Activated CD8-positive, alpha-beta T cell treated with anti-CD3 and anti-CD28 coated beads for 36 hours (primary cell): Measurements from ENCODE around the gene SLC6A1. TPM values are rescaled to one million over a fixed set of nuclear protein-coding genes. Genes with fewer than 3 reads are reported as not detected.

Source experiments
- ATAC-seq: fragments of 200-7000 bp; cut with Tn5 transposase; one replicate; pipeline ENCODE4 v1.10.0; 2021; ENCODE audit warnings: mild to moderate bottlenecking, moderate library complexity
- CTCF ChIA-PET: fragments of 350-600 bp; sonication (Branson Sonifier 250); formaldehyde crosslinking; loops from one replicate; lab custom pipeline; 2021; ENCODE audit warnings: antibody characterized with exemption; lab: Charles Lee
- POLR2A ChIA-PET: fragments of 350-600 bp; sonication (Branson Sonifier 250); formaldehyde crosslinking; loops from one replicate; lab custom pipeline; 2021; ENCODE audit warnings: antibody characterized with exemption; lab: Charles Lee
- DNase-seq: peaks from one replicate; pipeline ENCODE4 v3.0.0-alpha.2; 2020
- H3K27ac Mint-ChIP-seq: one replicate; pipeline ENCODE4 v1.8.0; 2021; ENCODE audit warnings: mild to moderate bottlenecking, mixed read lengths
- H3K27me3 Mint-ChIP-seq: one replicate; pipeline ENCODE4 v1.8.0; 2021; ENCODE audit warnings: mixed read lengths
- H3K36me3 Mint-ChIP-seq: one replicate; pipeline ENCODE4 v1.8.0; 2021; ENCODE audit warnings: low read depth, mixed read lengths
- H3K4me1 Mint-ChIP-seq: one replicate; pipeline ENCODE4 v1.8.0; 2021; ENCODE audit warnings: low read depth, mixed read lengths
- H3K4me3 Mint-ChIP-seq: one replicate; pipeline ENCODE4 v1.8.0; 2021; ENCODE audit warnings: mild to moderate bottlenecking, moderate library complexity, mixed read lengths
- H3K9me3 Mint-ChIP-seq: one replicate; pipeline ENCODE4 v1.8.0; 2021; ENCODE audit warnings: mixed read lengths
- CTCF ChIP-seq: fragments of 200-600 bp; IDR thresholded peaks from one replicate; pipeline ENCODE4 v1.8.0; 2022; ENCODE audit warnings: antibody characterized with exemption, mild to moderate bottlenecking
- intact Hi-C: fragments of 100-400 bp; cut with micrococcal nuclease; formaldehyde crosslinking; loops from one replicate; pipeline ENCODE4 v1.10.0; 2022
- total RNA-seq, 2 experiments: library from RNA; stranded (reverse); gene quantifications; one replicate each; pipeline ENCODE4 v1.2.3, GENCODE V29; 2021

The SLC6A1 gene
- total RNA-seq, 2 experiments from 2014 or later: not detected

- ChIA-PET POLR2A (interaction anchor here (0.6 kb wide), 1 partner anchor 11 kb away, joined by 3 read pairs; no protein-coding TSS in a partner anchor), CTCF (interaction anchor here (0.9 kb wide), 1 partner anchor 113 kb away, joined by 3 read pairs; no protein-coding TSS in a partner anchor)
- no peaks in the 10 kb centered on the region for H3K9me3 Mint-ChIP-seq
- DNase-seq: no peak
- peaks cover 8% of the 10 kb centered on the region for H3K27me3 Mint-ChIP-seq
- H3K27ac Mint-ChIP-seq: no peak overlapping the region
- H3K36me3 Mint-ChIP-seq: no peaks in the 10 kb centered on the region
- ATAC-seq: no peak
- TF ChIP-seq CTCF: no peak
- H3K4me3 Mint-ChIP-seq: no peak overlapping the region
- intact Hi-C loops: no loop called here
- no peaks in the 10 kb centered on the region for H3K4me1 Mint-ChIP-seq
These were observed 44.2 kb upstream of the SLC6A1 start for GRCh38 chr3:10948326-10948725.

GRCh38 chr3:10949197-10949596, 43.4 kb upstream of the SLC6A1 start:
- TF ChIP-seq CTCF: no peak
- Mint-ChIP-seq H3K27me3 (peaks cover 8% of the 10 kb centered on the region), H3K4me3 (no peak overlapping the region), H3K9me3 (no peaks in the 10 kb centered on the region), H3K4me1 (no peaks in the 10 kb centered on the region), H3K27ac (no peak overlapping the region), H3K36me3 (no peaks in the 10 kb centered on the region)
- DNase-seq (no peak), ATAC-seq (no peak)
- ChIA-PET POLR2A (interaction anchor here (0.6 kb wide), 1 partner anchor 10 kb away, joined by 3 read pairs; no protein-coding TSS in a partner anchor), CTCF (no interaction called here)
- intact Hi-C loops: no loop called here

- no peak for TF ChIP-seq CTCF
- intact Hi-C loops: no loop called here
- no peak for ATAC-seq
- POLR2A ChIA-PET: no interaction called here
- CTCF ChIA-PET: interaction anchor here (1.0 kb wide), 1 partner anchor 110 kb away, joined by 5 read pairs; no protein-coding TSS in a partner anchor
- Mint-ChIP-seq H3K36me3 (no peaks in the 10 kb centered on the region), H3K27me3 (peaks cover 5% of the 10 kb centered on the region), H3K4me3 (no peak overlapping the region), H3K27ac (no peak overlapping the region), H3K4me1 (no peaks in the 10 kb centered on the region), H3K9me3 (no peaks in the 10 kb centered on the region)
- DNase-seq: peak; percentile 15
These were observed 41.9 kb upstream of the SLC6A1 start for GRCh38 chr3:10950476-10951294.

- Mint-ChIP-seq H3K9me3 (no peaks in the 10 kb centered on the region), H3K4me1 (no peaks in the 10 kb centered on the region), H3K4me3 (no peak overlapping the region), H3K27me3 (peaks cover 5% of the 10 kb centered on the region), H3K36me3 (no peaks in the 10 kb centered on the region), H3K27ac (no peak overlapping the region)
- ChIA-PET CTCF (interaction anchor here (1.0 kb wide), 1 partner anchor 109 kb away, joined by 5 read pairs; no protein-coding TSS in a partner anchor), POLR2A (no interaction called here)
- DNase-seq: no peak
- no peak for ATAC-seq
- no peak for TF ChIP-seq CTCF
- intact Hi-C loops: no loop called here
These were observed 41.1 kb upstream of the SLC6A1 start for GRCh38 chr3:10951295-10951926.

GRCh38 chr3:10952525-10952924, 40.0 kb upstream of the SLC6A1 start:
- ChIA-PET POLR2A (no interaction called here), CTCF (interaction anchor here (1.1 kb wide), 1 partner anchor 112 kb away, joined by 3 read pairs; no protein-coding TSS in a partner anchor)
- Mint-ChIP-seq H3K9me3 (no peaks in the 10 kb centered on the region), H3K27ac (no peak overlapping the region), H3K36me3 (no peaks in the 10 kb centered on the region), H3K4me3 (no peak overlapping the region), H3K4me1 (no peaks in the 10 kb centered on the region), H3K27me3 (peaks cover 5% of the 10 kb centered on the region)
- intact Hi-C loops: no loop called here
- ATAC-seq: no peak
- TF ChIP-seq CTCF: no peak
- no peak for DNase-seq
